NCI-H460 (cell line): ENCODE measurements around the gene DIAPH2. TPM values are rescaled to one million over a fixed set of nuclear protein-coding genes. Genes with fewer than 3 reads are reported as not detected.

Source experiments
- DNase-seq: peaks from one replicate; pipeline ENCODE4 v3.0.0-alpha.2; 2016; ENCODE audit warnings: low read depth; ENCODE audit errors: extremely low read depth
- total RNA-seq: library from RNA; depleted of rRNA; stranded (reverse); fragments of >200 nt; shearing (Covaris generic); gene quantifications from 2 replicates; pipeline ENCODE4 v1.2.3, GENCODE V29; 2014

The DIAPH2 gene
- total RNA-seq, 1 experiment from 2014 or later = 29.6 TPM

GRCh38 chrX:97529536-97530200 lies 845.0 kb downstream of the DIAPH2 start:
- DNase-seq = no peak

DNA sequence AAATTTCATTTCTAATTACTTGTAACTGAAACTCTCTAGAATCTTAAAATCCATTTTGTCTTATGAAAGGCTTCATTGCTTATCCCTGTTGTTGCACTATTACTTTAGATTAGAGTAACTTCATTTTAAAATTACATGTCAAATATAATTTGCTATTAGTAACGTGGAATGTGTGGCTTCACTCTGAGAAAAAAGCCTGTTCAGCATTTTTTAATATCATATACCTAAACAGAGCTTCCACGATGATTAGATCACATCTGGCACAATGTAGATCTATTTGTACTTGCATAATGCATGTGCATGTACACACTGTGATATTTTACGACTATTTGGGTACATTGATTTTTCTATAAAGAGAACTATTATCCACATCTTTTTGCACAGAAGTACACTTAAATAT lies 847.2 kb downstream of the DIAPH2 start:
- no peak for DNase-seq

DNA sequence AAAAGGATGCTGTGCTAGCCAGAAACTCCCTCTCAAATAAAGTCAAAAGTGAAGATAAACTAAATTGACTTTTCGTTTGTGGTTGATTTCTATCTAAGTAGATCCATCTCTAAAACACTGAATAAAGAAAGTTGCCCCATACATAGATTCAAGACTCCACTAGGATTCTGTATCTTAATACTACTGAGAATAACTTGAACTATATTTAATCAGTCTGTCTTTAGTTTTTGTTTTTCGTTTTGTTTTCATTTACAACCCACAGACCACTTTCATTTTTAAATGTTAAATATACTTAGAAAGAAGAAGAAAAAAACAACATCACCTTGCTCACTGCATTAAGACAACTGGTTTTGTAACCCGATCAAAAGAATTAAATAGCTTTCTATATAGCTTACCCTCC lies 854.1 kb downstream of the DIAPH2 start:
- DNase-seq = no peak

DNA sequence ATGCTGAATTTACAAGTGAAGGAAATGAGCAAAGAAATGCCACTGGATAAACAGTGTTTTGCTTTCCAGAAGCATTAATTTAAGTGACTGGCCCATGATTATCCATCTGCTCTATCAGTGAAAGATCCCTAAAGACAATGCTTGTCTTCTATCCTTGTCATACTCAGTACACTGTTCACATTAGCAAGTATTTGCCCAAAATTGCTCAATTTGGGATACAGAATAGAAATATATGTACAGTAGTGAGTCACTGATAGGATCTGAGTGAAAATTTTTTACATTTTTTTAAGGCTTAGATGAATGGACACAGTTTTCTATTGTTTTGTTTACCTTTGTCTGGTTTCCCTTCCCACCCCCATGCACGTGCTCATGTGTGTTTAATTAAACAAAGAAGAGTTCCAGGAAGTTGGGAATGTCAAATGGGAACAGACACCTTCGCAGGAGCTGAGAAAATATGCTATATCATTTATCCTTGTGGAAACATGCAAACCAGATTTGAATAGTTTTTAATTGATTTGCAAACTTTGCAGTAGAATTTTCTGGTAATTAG lies 855.4 kb downstream of the DIAPH2 start:
- no peak for DNase-seq

DNA sequence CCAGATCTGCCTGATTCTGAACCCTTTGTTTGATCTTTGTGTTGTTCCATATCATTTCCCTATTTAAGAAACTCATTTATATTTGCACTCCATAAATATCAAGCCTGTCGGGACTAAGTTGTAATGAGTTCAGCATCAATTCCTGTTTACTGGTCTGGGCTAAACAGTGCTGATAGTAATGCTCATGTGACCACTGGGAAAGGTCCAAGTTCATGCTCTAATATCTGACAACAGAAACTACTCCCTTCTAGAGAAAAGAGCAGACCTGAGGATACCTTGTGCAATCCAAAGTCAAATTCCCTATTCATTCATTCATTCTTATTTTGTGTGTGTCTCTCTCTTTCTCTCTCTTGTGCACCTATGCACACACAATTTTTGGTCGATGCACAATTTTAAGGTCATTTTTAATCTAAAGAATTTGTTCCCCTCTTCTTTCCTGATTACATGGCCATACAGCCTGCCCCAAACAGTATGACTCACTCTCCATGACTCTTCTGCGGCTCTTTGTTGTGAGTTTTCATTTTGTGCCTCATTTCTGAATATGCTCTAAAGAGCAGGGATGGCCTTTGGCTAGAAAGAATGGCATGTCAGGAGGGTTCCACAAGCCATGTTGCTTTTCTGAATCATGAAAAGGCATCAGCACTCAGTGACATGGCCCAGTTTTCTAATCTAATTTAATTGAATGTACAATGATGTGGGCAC lies 863.4 kb downstream of the DIAPH2 start:
- DNase-seq = no peak

DNA sequence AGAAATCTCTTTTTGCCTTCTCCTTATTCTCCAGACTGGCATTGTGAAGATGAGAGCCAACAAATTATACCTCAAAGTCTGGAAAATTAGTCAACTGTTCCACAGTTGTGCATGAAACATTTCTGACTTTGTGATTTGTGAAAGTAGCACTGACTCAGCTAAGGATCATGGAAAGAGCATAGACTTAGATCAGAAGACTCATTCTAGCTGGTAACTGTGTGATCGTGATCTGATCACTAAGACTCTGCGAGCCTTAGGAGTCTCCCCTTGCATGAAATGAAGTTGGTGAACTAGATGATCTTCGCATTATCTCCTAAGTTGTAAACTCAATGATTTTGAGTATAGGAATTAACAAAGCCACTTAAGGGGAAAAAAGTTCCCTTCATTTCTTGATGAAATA lies 867.2 kb downstream of the DIAPH2 start:
- no peak for DNase-seq

DNA sequence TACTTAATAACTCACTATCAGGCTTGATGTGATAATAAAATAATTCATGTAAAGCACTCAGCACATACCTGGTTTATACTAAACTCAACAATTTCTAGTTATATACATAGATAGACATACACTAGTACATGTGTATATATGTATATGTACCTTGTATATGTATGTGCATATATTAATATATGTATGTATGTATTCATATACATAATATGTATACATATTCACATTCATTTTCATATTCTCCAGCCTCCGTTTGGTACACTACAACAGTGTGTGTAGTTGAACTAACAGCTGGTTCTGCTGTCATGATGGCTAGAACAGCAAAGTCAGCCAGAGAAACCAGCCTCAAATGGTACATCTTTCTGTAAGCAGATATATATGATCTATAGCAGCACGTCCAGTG lies 869.2 kb downstream of the DIAPH2 start:
- DNase-seq = no peak

DNA sequence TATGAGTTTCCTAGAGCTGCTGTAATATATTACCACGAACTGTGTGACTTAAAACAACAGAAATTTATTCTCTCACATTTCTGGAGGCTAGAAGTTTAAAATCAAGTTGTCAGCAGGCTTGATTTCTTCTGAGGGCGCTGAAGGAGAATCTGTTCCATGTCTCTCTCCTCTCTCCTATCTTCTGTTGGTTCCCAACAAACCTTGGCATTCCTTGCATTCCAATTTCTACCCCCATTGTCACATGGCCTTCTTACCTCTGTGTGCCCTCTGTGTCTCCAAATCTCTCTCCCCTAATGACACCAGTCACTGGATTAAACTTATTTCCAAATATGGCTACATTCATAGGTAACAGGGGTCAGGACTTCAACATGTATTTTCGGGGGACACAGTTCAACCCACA lies 871.7 kb downstream of the DIAPH2 start:
- DNase-seq = no peak

- DNase-seq = peak; percentile 3
Measured at GRCh38 chrX:97563531-97564133, 879.0 kb downstream of the DIAPH2 start.

DNA sequence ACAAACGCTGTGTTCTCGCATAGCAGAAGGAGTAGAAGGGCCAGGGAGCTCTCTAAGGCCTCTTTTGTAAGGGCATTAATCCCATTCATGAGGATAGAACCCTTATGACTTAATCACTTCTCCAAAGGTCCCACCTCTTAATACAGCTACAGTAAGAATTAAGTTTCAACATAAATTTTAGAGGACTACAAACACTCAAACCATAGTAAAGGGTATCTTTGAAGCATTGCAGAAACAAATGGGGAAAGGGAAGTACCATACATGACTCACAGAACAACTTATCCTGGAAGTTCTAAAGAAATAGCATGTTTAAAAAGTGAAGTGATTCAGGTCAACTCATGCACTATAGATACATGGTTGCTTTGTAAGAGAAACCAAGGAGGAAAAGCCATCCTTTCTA lies 879.9 kb downstream of the DIAPH2 start:
- no peak for DNase-seq

GRCh38 chrX:97587171-97587570 lies 902.5 kb downstream of the DIAPH2 start:
- DNase-seq = no peak

DNA sequence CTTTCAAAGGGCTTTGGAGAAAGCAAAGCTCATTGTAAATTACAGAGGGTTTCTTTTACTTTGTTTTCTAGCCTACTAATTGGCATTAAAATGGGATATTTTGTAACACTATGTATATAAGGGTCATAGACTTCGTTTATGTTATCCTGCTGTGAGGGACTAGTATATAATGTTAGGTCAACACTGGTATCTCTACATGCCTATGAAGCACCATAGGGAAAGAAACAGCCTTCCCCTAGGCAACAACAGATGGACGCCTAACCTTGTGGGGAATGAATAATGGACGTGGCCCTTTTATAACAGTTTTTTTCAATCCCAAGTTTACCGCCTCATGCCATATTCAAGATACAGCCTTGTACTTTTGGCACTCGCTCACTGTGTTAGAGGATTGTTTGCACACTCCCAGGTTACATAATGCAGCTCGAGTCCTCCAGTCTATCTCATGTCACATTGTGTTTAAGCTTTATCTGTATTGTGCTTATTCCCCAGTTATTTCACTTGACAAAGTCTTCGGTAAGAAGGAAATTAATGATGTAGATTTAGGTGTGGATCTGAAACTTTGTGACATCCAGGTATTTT lies 910.1 kb downstream of the DIAPH2 start:
- no peak for DNase-seq

DNA sequence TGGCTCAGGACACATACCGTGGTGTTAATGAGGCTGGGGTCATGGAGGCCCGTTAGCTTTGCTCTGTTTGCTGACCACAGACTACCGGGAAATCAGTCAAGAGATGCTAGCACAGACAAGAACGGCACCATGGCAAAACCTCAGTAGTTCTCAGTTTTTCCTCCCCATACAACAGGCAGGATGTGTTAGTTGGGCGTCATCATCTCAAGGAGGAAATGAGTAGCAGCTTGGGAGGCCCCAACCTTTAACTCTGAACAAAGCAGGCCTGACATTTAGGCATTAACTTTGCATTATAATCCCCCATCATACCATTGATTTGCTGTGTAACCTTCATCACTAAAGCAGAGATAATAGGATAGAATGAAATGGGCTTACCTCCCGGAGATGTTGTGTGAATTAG lies 913.3 kb downstream of the DIAPH2 start:
- no peak for DNase-seq

GRCh38 chrX:97602465-97603258 lies 918.0 kb downstream of the DIAPH2 start:
- DNase-seq = no peak

DNA sequence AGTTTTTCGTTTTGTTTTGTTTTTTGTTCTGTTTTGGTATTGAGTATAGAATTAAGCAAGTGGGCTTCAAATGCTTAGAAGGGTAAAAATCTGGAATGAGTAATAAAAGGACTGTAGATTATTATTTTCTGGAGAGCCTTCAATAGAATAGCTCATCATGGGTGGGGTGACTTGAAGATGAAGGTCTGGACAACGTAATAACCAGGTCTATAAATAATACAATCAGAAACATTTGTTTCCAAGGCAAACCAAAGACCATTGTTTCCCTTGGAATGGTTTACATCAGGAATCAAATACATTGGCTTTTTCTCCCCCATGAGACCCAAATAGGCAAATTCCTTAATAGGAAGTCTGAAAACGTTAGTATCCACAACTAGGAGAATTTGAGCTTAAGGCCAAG lies 920.6 kb downstream of the DIAPH2 start:
- no peak for DNase-seq

- DNase-seq = no peak
Measured at GRCh38 chrX:97609357-97609756, 924.7 kb downstream of the DIAPH2 start.

DNA sequence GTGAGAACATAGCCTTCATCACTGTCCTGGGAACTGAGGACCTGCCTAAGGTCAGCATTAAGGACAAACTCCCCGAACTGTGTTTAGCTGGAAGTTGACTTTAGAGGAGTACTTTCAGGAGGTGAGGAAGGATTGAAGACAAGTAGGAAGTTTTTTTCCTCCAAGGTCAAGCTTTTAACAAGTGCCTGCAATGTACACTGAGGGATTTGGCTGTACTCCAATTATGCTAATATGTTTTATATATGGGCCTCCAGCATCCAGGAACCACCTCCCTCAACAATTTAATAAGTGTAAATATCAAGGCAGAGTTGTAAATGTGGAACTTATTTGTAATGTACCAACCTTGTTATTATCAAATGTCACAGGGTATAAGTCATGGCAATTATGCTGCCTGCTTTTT lies 925.3 kb downstream of the DIAPH2 start:
- DNase-seq = no peak

GRCh38 chrX:97616883-97617530 lies 932.4 kb downstream of the DIAPH2 start:
- DNase-seq = no peak

- DNase-seq = no peak
Measured at GRCh38 chrX:97619499-97619898, 934.9 kb downstream of the DIAPH2 start.

DNA sequence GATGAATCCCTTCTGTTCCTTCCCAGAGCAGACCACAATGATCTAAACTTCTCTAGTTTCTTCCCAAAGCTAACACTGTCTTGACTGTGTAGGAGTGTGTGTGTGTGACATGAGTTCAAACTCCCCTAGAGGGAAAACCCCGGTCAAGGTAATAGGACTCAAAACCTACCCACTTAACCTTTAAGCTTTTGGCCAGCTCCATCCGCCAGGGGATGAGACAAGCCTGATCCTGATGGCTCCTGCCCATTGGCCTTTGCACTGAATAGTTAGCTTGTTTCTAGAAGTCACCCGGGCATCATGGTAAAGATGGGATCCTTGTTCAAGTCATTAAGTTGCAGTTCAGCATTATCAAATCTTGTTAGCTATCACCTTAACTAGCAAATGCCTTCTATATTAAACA lies 937.5 kb downstream of the DIAPH2 start:
- no peak for DNase-seq
